ENCODE data around the gene SFMBT1.
"Not testable (repeated sequence)": the region's sequence is repeated elsewhere in the genome, so short reads cannot be mapped to it uniquely, and the experiment has no call there.

The SFMBT1 gene

DNA sequence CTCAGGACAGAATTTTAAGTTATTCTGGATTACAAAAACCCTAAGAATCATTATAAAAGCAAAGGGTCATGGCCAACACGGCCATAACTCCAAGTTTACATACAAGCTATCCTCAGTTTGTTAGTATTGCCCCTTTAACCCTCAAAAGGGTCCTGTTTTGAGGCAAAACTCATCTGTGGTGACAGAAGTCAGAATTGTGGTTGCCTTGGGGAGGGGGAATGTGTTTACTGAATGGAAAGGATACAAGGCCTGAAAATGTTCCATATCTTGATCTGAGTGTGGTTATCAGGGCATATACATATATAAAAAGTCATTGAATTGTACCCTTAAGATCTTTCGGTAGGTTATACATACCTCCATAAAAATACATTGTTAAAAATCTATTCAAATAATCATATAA lies 2.1 kb downstream of the SFMBT1 start:
- DNase-seq (ENCODE audit: extremely low spot score, insufficient read length, low read depth), result no peak
- no peak for FAIRE-seq

DNA sequence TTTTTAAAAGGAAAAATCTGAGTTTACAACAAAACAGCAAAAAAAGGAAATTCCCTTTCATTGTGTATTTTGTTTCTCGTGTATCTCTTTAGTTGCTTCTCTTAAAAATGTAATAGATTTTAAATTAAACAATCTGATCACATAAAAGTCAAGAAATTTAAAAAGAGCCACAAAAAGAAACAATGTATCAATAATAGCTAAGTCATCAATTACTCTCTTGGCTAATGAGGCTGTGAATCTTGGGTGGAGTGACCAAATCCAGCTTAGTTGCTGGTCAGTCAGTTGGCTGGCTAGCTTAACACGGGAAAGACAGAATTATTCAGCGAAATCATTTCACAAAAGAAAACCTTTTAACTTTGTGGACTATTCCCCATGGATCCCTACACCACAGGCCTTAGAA lies 3.2 kb downstream of the SFMBT1 start:
- DNase-seq (ENCODE audit: extremely low spot score, insufficient read length, low read depth), result no peak
- no peak for FAIRE-seq

DNA sequence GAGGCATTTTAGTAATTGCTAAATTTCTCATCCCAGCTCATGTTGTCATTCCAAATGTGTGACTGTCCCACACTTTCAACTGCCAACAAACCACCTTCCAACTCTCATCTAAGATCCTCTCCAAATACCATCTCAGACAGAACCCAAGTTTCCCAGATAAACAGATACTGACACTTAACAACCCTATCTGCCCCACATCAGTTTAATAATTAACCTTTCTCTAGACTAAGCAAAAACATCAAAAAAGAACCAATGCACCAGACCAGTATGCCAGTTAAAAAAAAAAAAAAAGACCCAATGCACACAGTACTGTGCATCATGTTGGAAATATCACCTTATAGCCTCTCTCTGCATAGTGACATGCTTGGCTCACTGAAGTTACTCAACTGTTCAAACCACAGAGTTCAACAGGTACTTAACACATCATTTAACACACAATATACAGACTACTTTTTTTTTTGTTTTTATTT lies 5.5 kb downstream of the SFMBT1 start:
- FAIRE-seq (peak; percentile 71), DNase-seq (ENCODE audit: extremely low spot score, insufficient read length, low read depth) (no peak)

DNA sequence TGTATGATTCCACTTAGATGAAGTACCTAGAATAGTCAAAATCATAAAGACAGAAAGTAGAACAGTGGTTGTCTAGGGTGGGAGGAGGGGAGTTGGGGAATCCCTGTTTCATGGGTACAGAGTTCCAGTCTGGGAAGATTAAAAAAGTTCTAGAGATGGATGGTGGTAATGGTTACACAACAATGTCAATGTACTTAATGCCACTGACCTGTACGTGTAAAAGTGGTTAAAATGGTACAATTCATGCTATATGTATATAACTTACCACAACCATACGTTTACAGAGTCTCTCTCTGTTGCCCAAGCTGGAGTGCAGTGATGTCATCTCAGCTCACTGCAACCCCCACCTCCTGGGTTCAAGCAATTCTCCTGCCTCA lies 6.5 kb downstream of the SFMBT1 start:
- FAIRE-seq (no peak), DNase-seq (ENCODE audit: extremely low spot score, insufficient read length, low read depth) (no peak)

DNA sequence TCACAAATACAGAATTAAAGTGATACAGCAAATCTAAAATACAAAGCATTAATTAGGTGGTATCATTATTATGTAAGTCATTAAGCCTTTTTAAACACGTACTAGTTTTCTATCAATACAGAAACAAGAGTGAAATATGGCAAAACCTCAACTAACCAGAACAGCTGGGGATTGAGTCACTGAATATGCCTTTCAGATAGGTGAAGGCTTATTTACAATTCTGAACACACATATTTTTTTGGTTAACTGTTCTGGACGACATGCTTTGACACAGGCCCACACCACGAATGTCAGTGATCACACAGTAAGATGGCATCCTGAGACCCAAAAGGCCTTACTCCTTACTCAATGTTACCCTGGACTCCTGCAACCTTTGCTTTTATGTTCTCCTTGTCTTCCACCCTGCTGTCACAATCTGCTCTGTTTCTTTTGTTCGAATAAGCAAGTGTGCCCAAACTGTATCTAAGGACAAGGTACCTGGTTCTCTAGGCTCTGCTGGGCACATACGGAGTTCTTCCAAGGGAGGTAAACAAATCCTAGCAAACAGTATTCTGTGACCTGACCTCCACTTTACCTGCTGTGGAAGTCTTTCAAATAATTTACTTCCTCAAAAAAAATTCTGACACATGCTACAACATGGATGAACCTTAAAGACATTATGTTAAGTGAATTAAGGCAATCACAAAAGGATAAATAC lies 7.0 kb downstream of the SFMBT1 start:
- FAIRE-seq (peak; percentile 35), DNase-seq (ENCODE audit: extremely low spot score, insufficient read length, low read depth) (no peak)

DNA sequence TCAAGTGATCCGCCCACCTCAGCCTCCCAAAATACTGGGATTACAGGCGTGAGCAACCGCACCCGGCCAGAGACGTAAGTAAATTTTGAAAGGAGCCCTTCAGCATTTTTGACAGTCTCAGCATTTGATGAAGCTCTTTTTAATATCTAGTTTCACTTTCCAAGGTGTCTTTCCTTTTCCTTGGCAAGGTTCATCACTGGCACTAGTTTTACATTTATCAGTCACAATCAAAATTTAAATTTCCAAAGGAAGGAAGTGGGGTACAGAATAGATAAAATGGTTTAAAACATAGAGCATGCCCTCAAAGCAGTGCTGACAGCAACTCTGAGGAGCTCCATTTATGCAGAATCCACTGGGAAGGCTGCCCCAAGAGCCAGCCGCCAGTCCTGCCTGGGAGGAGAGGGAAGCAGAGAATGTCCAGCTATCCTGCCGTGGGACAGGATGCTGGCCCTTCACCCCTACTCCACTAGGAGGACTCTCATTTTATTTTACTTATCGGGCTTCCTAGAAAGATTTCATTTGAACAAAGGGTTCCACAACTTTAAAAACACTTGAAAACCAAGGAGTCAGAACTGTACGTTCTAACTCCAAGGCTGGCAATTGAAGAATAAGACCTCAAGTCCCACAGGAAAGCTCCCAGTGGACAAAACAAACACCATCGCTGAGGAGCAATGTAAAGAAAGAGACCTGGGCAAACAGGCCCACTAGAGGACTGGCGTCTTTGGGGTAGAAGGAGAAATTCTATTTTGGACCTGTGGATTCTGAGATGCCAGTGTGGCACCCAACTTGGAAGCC lies 9.9 kb downstream of the SFMBT1 start:
- FAIRE-seq, result no peak
- no peak for DNase-seq (ENCODE audit: extremely low spot score, insufficient read length, low read depth)

DNA sequence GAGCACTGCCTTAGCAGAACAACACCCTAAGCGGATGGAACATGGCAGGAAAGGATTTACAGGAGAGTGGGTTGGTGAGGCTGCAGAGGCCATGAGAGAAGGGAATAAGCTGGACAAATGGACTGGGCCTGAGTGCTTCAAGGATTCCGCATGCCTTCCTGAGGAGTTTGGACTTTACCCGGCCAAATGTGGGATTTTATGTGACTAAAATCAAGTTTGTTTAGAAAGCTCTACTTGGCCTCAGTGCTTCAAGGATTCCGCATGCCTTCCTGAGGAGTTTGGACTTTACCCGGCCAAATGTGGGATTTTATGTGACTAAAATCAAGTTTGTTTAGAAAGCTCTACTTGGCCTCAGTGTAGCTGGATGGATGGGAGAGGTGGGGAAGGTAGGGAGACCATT lies 10.9 kb downstream of the SFMBT1 start:
- not testable (repeated sequence) for DNase-seq (ENCODE audit: extremely low spot score, insufficient read length, low read depth); FAIRE-seq

DNA sequence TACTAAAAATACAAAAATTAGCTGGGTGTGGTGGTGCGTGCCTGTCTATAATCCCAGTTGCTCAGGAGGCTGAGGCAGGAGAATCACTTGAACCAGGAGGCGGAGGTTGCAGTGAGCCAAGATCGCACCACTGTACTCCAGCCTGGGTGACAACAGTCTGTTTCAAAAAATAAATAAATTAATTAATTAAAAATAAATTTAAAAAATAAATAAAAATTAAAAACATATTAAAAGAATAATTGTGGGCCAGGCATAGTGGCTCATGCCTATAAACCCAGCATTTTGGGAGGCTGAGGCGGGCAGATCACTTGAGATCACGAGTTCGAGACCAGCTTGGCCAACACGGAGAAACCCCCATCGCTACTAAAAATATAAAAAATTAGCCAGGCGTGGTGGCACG lies 11.5 kb downstream of the SFMBT1 start:
- DNase-seq (ENCODE audit: extremely low spot score, insufficient read length, low read depth); FAIRE-seq: not testable (repeated sequence)

DNA sequence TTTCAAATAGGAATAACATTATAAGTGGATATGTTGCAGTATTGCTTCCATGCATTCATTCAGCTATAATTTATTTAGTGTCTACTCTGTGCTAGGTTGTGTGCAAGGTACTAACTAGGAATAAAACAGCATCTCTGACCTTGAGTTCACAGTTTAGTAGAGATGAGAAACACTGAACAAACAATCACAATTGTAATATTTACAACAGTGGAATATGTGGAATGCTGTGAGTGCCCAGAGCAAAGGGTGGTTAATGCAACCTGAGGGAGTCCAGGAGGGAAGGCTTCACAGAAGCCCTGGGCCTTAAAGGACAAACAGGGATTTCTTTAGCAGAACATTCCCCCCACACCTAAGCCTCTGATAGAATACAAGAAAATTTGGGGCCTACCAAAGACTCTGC lies 13.3 kb downstream of the SFMBT1 start:
- no peak for DNase-seq (ENCODE audit: extremely low spot score, insufficient read length, low read depth)
- no peak for FAIRE-seq

DNA sequence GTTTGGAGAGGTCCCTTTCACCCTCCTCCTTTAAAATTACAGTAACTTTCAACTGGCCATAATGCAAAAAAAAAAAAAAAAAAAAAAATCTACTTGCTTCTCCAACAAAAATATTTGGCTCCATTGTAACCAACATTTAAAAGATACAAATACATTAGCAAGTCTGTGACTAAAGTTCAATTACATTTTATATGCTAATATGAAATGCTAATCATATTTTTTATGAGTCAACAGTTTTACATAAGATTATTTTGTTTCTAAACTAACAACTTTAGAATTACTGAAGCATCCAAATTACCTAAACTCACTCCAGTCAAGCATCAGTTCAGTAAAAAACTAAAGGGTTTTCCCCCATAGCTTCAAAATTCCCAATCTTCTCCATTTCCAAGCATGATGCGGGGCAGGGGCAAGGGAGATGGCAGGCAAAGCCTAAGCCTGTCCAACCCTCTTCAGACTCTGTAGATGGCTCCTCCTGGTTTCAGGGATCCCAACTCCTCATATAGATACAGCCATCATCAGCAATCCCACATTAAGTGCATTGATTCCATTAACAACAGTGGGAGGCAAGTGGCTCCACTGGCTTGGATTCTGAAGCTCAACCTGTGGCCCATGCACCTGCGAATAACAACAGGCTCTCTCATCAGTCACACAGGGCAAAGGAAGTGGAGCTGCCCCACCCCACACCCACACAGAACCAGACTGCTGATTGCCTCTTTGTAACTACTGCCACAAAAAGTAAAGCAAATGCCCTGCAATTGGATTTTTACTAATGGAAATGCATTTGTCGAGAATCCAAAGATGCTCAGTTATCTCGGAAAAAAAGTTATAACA lies 15.0 kb downstream of the SFMBT1 start:
- DNase-seq (ENCODE audit: extremely low spot score, insufficient read length, low read depth) (no peak), FAIRE-seq (peak; percentile 69)

DNA sequence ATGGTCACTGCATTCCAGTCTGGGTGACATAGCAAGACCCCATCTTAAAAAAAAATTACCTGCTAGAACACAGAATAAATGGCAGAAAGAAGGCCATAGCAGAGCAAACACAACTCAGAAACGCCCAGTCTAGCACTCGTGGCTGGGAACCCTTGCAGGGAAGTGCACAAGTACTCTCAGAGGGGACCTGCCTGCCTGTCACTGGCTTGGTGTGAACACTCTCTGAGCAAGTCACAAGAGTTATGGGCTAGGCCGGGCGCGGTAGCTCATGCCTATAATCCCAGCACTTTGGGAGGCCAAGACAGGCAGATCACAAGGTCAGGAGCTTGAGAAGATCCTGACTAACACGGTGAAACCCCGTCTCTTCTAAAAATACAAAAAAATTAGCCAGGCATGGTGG lies 17.2 kb downstream of the SFMBT1 start:
- DNase-seq (ENCODE audit: extremely low spot score, insufficient read length, low read depth), result no peak
- no peak for FAIRE-seq

DNA sequence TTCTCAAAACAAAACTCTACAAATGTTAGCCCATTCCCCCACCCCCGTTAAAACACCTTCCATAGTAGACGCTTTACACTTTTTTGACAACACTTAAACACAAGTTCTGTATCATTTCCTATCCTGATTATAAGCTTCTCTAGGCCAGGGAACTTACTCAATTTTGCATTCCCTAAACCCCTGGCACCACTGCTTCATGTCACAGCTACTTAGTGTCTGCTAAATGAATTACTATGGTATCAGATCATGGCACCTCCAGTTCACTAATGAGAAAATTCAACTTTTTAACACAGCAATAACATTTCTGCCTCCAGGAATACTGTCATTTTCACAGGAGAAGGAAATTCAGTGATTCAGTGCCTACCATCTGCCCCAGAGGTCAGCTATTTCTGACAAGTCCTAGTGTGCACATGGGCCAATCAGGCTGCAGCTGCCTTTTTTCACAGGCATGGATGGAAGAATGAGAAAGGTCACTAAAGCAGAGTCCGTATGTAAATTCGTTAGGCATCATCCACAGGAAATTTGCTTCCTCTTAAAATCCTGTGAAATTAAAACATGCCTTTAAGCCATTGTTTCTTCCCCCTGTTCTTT lies 18.5 kb downstream of the SFMBT1 start:
- FAIRE-seq (no peak), DNase-seq (ENCODE audit: extremely low spot score, insufficient read length, low read depth) (no peak)

DNA sequence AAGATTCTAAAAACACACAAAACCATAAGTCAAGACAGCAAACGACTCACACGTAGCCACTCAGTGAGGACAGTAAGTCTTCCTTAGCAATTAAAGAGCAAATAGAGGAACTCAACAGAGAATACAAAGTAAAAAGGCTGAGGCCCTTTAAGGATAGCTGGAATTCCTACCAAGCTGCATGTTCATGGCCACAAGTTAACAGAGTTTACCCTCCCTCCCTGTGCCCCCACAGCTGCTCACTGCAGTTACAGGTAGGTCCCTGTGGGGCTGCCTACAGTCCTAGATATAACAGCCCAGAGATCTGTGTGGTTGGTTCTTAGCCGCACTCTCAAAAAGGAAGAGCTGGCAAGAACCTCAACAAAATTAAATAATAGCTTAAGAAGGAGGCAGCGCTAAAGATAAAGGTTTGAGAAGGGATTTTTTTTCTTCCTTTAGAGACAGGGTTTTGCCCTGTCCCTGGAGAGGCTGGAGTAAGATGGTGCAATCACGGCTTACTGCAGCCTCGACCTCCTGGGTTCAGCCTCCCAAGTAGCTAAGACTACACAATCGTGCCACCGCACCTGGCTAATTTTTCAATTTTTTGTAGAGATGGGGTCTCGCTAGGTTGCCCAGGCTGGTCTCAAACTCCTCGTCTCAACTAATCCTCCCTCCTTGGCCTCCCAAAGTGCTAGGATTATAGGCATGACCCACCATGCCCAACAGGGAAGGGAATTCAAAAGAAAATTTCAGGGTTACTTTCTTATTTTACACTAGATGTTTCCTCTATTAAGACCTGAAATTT lies 19.3 kb downstream of the SFMBT1 start:
- FAIRE-seq (no peak), DNase-seq (ENCODE audit: extremely low spot score, insufficient read length, low read depth) (no peak)

DNA sequence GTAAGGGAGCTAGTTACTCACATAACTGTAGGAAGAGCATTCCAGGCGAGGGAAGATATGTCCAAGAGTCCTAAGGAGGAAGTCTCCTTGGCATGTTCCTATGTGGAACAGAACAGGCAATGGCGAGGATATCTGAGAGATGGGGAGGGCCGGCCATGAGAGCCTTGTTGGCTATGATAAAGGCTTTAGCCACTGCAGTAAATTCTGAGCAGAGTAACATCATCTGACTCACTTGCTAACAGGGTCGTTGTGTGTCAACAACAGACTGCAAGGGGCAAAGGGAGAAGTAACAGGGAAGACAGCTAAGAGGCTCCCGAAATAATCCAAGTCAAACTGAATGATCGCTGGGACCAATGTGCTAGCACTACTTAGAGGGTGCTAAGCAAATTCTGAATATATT lies 21.6 kb downstream of the SFMBT1 start:
- no peak for FAIRE-seq
- DNase-seq (ENCODE audit: extremely low spot score, insufficient read length, low read depth), result no peak

DNA sequence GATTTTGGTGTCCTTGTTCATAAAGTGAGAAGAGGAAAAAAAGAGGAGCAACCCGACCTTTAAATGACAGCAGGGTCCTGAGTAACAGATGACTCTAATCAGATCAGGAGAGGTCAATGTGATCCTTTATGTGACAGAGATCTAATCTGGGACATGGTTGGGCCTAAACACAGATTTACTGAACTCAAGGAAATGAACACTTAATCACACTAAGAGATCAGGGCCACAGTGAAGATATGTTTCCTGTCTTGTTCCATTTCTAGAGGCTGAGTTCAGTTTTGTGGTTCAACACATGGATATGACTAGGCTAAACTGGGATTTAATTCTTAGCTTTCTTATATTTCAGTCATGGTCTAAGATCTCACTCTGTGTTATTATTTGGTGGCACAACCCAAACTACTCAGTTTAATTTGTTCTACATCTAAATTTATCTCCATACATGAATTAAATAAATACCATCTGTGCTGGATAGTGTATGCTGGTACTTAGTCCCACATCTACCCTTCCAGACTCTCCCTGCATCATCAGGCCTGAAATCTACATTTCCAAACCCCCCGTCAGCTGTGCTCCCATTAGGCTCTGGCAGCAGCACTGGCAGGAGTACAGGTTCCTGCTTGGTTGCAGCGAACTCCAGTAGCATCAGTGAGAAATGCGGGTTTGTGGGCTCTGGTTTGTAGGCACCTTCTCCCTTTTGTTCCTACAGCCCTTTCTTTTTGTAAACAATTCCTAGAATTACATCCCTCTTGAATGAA lies 22.6 kb downstream of the SFMBT1 start:
- no peak for FAIRE-seq
- DNase-seq (ENCODE audit: extremely low spot score, insufficient read length, low read depth), result no peak

DNA sequence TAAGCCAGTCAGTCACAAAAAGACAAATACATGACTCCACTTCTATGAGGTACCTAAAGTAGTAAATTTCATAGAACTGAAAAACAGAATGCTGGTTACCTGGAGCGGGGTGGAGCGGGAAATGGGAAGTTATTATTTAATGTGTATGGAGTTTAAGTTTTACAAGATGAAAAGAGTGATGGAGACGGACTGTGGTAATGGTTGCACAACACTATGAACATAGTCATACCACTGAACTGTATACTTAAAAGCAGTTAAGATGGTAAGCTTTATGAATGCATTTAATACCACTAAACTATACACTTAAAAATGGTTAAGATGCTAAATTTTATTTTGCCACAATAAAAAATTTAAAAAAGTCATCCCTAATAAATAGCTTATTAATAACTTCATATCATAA lies 23.2 kb downstream of the SFMBT1 start:
- DNase-seq (ENCODE audit: extremely low spot score, insufficient read length, low read depth), result no peak
- FAIRE-seq, result no peak

DNA sequence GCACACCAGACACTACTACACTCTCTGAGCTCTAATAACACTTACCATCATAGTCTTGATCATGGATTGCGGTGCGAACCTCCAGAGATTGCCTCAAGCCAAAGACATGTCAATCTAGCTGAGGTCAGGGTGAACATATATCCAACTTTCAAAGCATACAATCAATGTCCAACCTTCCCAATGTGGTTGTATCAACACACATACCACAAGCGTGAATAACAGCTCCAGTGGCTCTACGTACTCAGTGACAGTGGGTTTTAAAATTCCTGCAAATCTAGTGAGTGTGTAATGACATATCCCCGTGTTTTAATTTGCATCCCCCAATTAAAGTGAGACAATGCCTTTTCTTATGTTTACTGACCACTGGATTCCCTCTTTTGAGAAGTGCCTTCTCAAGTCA lies 29.6 kb downstream of the SFMBT1 start:
- DNase-seq (ENCODE audit: extremely low spot score, insufficient read length, low read depth), result no peak
- FAIRE-seq, result no peak

DNA sequence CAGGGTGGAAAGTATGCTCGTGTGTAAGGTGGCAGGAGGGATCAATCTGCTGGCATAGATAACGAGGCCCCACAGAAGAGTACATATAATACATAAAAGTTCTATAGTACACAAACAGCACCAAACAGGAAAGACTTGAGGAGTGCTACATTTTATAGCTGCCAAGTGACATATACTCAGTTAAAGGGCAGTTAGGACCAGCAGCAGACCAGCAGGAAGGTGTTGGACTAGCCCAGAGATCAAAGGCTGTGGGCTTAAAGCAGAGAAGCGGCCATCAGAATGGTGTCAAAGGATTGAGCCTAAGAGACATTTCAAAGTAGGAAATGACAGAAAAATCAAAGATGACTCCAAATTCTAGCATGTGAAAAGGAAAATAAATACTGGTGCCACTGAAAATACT lies 34.5 kb downstream of the SFMBT1 start:
- no peak for DNase-seq (ENCODE audit: extremely low spot score, insufficient read length, low read depth)
- FAIRE-seq, result no peak
